NCI-H510A (cell line): ENCODE measurements around the gene PKMYT1.

Experiments used
- DNase-seq: peaks from one replicate; lab custom pipeline; 2025; lab: John Stamatoyannopoulos, UW

PKMYT1 gene

DNA sequence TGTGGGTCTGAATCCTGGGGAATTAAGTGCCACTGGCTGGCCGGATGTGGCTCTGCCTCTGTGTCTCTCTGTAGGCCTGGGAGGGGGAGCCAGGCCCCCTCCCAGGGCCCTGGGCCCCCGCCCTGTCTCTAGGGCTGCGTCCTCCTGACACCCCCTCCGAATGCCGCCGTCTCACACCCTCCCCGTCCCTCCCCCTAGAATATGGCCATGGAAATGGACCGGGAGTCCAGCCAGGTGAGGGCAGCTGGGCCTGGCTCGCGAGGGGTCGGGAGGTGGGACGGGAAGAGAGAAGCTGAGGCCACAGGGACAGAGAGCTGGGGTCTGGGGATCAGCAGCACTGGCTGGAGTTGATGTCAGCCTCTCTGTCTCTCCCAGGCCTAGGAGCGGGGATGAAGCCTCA lies 16.1 kb upstream of the PKMYT1 start:
- no peak for DNase-seq

DNA sequence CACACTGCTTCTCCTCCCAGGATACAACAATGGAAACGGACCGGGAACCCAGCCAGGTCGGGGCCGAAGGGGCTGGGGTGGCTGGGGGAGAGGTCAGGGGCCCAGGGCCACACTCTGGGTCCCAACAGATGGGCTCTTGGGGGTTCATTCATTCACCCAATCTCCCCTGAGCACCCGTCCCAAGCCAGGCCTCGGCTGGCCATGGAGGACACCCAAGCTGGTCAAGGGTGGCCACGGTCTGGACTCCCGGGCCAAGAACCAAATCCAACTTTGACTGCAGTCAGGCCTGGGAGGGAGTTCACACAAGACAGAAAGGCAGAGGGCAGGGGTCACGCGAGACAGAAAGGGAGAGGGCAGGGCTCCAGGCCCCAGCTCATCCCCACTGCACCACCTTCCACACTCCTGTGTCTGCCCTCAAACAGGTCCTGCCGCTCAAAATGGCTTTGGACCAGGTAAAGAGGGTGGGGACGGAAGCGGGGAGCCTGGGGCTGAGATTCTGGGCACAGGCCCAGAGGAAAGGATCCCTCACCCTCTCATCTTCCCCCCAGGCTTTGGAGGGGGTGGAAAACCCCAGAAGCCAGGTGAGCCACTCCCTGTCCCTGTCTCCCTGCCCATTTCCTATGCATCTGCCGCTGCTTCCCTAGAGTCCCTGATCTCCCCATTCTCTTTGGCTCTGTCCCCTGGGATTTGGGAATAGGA lies 12.3 kb upstream of the PKMYT1 start:
- no peak for DNase-seq

- DNase-seq, result no peak
Observed at GRCh38 chr16:2991566-2992261, 11.5 kb upstream of the PKMYT1 start.

GRCh38 chr16:2990891-2991290 lies 10.6 kb upstream of the PKMYT1 start:
- no peak for DNase-seq

GRCh38 chr16:2988590-2989099 lies 8.4 kb upstream of the PKMYT1 start:
- no peak for DNase-seq

DNA sequence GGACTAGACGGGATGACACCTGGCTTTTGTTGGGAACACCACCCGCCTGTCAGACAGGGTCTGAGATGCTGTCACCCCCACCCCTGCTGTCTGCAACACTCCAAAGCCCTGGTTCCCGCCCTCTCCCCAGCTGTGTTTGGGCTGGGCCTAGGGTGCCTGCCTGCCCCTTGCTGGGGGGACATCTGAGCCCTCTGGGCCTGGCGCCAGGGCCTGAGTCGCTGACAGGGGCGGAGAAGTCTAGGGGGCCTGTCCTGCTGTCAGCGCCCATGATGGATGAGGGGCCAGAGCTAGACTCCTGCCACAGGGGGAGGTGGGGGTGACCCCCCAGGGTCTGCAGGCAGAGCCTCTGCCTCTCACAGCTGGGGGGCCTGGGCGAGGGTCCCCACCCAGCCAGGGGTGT lies 7.6 kb upstream of the PKMYT1 start:
- DNase-seq, result no peak

DNA sequence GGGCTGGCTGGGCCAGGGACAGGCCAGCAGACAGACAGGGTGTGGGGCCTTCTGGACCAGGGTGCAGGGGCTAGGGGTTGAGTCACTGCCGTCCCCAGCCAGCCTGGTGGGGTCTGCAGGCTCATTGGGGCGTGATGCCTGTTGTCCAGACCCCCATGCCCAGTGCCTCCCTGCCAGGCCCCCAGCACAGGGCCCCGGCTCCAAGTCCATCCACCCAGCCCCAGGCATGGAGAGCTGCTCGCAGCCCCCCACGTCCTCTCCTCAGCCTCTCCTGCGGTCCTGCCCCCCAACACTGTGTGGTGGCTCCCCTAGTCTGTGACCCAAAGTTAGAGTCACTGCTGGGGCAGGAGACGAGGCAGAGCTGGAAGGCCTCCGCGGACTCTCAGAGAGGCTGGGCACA lies 7.0 kb upstream of the PKMYT1 start:
- no peak for DNase-seq

DNA sequence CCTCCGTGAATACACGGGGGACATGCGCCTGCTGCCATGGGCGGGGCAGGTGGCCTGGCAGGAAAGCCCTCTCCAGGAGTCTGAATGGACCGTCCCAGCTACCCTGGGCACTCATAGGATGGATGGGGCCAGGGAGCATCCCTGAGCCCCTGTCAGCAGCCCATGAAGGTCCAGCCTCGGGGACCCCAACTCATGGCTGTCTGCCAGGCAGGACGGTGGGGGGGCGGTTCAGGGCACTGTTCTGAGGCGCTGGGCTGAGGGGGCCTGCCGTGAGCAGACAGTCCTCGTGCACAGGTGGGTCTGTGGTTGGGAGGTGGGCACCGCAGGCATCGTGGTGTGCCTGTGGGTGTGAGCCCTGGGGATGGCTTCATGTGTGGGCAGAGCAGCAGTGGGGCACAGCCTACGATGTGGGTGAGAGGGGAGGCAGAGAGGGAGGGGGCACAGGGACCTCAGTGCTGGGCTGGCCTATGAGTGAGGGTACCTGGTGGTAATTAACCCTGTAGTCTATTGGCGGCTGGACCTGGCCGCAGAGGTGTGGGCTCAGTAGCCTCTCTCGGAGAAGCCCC lies 6.5 kb upstream of the PKMYT1 start:
- no peak for DNase-seq

DNA sequence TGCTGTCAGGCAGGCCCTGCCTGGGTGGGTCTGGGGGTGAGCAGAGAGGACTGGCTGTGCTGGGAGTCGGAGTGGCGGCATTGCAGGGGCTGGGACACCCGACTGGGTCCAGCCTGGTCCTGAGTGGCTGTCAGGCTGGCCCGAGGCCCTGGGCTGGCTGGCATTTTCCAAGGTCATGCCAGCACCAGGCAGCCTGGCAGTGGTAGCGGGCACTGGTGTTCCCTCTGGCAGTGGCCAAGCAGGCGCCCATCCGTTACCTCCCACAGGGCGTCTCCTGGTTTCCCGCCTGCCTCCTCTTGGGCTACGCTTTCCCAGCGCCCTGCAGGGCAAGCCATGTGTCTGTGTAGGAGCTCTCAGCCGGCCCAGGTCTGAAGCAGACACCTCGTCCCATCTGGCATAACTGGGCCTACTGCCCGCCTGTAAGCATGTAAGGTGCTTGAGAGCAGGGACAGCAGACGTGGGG lies 5.7 kb upstream of the PKMYT1 start:
- no peak for DNase-seq

GRCh38 chr16:2985462-2985861 lies 5.2 kb upstream of the PKMYT1 start:
- DNase-seq, result no peak

GRCh38 chr16:2983706-2984136 lies 3.5 kb upstream of the PKMYT1 start:
- no peak for DNase-seq

- no peak for DNase-seq
Observed at GRCh38 chr16:2982402-2982801, 2.2 kb upstream of the PKMYT1 start.

DNA sequence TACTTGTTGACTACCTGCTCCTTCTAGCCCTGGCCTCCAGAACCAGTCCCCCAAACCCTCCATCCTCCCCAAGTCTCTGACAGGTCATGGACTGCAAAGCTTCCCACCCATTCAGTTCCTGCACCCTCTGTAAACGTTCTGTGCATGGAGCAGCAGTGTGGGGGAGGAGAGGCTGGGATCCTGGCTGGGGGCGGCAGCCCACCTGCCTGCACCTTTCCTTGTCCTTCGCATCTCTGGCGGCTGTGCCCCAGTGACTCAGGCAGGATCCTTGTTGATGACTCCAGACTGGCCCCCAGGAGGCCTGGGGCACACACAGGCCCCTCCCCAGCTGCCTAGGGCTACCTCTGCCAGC lies 1.6 kb upstream of the PKMYT1 start:
- DNase-seq, result no peak

- DNase-seq, result no peak
Observed at GRCh38 chr16:2981177-2981898, 1.1 kb upstream of the PKMYT1 start.

- DNase-seq, result no peak
Observed at GRCh38 chr16:2979669-2980226, 498 bp downstream of the PKMYT1 start.

GRCh38 chr16:2977440-2977839 lies 2.8 kb downstream of the PKMYT1 start:
- DNase-seq, result no peak

- no peak for DNase-seq
Observed at GRCh38 chr16:2976673-2977072, 3.6 kb downstream of the PKMYT1 start.

GRCh38 chr16:2976201-2976600 lies 4.0 kb downstream of the PKMYT1 start:
- DNase-seq, result no peak

DNA sequence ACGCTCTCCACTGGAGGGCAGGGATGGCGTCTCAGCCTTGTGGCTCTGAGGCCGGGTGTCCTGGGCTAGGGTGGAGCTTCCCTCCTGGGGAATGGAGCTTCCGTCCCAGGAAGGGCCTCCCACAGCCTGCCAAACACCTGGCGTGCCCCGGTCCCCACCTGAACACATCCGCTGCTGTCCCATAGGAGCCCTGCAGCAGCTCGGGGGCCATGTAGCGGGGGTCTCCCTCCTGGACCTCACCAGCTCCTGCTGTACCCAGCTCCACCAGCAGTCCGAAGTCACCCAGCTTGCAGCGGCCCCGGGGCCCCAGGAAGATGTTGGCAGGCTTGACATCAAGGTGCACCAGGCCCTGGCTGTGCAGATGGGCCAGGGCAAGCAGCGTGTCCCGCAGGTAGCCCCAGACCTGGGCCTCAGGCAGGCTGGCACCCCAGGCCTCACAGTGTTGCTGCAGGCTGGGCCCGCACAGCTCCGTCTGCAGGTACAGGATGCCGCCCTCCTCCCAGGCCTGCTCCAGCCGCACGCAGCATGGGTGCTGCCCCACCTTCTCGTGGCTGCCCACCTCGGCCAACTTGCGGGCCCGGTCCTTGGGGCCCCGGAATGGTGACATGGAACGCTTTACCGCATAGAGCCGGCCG lies 5.0 kb downstream of the PKMYT1 start:
- no peak for DNase-seq

DNA sequence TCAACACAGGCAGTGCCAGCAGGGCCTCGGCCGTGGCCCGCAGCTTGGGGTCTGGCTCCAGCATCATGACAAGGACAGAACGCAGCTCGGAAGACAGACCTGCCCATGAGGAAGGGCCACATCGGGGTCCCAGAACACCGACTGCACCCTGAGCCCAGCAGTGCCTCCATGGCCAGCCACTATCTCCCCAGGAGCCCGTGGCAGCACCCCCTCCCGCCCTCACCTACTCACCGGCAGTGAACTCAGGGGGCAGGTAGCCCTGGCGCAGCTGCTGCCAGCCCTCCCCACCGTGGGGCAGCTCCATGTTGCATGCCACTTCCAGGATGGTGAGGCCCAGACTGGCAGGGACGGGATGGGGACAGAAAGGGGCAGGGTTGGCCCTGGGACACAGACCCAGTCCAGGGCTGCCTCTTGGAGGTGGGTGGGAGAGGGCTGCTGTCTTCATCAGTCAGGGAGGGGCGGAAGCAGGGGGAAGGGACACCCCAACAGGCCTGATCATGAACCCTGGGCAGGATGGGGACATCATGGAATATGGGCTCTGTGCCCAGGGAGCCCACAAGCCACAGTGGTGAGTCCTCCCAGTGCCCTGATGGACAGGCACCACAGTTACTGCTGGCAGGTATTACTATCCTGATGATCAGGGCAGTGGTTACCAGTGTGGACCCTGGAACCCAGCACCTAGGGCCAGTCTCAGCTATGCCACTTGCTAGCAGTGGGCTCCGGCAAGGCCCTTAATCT lies 5.8 kb downstream of the PKMYT1 start:
- DNase-seq, result no peak
